Smooth muscle cell (in vitro differentiated cells): ENCODE measurements around the gene KRTAP2-4. TPM values are rescaled to one million over a fixed set of nuclear protein-coding genes. Genes with fewer than 3 reads are reported as not detected.
"Not testable (repeated sequence)": the region's sequence is repeated elsewhere in the genome, so short reads cannot be mapped to it uniquely, and the experiment has no call there.

Source experiments
- DNase-seq: peaks from one replicate; lab custom pipeline; 2025; ENCODE audit not compliant: unreplicated experiment; lab: John Stamatoyannopoulos, UW
- H2AFZ ChIP-seq: fragments of 200-600 bp; sonication (generic); 2 replicates; pipeline ENCODE4 v1.6.0; 2016; ENCODE audit warnings: antibody characterized with exemption, low read depth, mild to moderate bottlenecking
- H3F3A ChIP-seq: fragments of 200-600 bp; sonication (generic); 2 replicates; pipeline ENCODE4 v1.6.0; 2017; ENCODE audit warnings: antibody characterized with exemption, low read depth
- H3K27ac ChIP-seq: fragments of 200-600 bp; sonication (generic); 2 replicates; pipeline ENCODE4 v1.5.1; 2016; ENCODE audit warnings: low read depth, mild to moderate bottlenecking
- H3K27me3 ChIP-seq: fragments of 200-600 bp; sonication (generic); 2 replicates; pipeline ENCODE4 v1.6.1; 2016; ENCODE audit warnings: low read depth, mild to moderate bottlenecking
- H3K36me3 ChIP-seq: fragments of 200-600 bp; sonication (generic); 2 replicates; pipeline ENCODE4 v1.5.1; 2016; ENCODE audit warnings: low read depth
- H3K4me1 ChIP-seq: fragments of 200-600 bp; sonication (generic); 2 replicates; pipeline ENCODE4 v1.5.1; 2016; ENCODE audit warnings: low read depth
- H3K4me2 ChIP-seq: fragments of 200-600 bp; sonication (generic); 2 replicates; pipeline ENCODE4 v1.6.0; 2016; ENCODE audit warnings: mild to moderate bottlenecking
- H3K4me3 ChIP-seq: fragments of 200-600 bp; sonication (generic); 2 replicates; pipeline ENCODE4 v1.5.1; 2016; ENCODE audit warnings: mild to moderate bottlenecking
- H3K79me2 ChIP-seq: fragments of 200-600 bp; sonication (generic); 2 replicates; pipeline ENCODE4 v1.6.0; 2016; ENCODE audit warnings: low read depth, mild to moderate bottlenecking
- H3K9ac ChIP-seq: fragments of 200-600 bp; sonication (generic); 2 replicates; pipeline ENCODE4 v1.6.0; 2016; ENCODE audit warnings: low read depth
- H3K9me3 ChIP-seq: fragments of 200-600 bp; sonication (generic); replicated peaks from 2 replicates; pipeline ENCODE4 v1.5.1; 2016; ENCODE audit warnings: low read depth
- H4K20me1 ChIP-seq: fragments of 200-600 bp; sonication (generic); 2 replicates; pipeline ENCODE4 v1.6.0; 2016; ENCODE audit warnings: low read depth
- WGBS: methylation state at CpG from one replicate; pipeline ENCODE4 v1.1.7; 2016; ENCODE audit warnings: low lambda C conversion rate; 5-methylcytosine and 5-hydroxymethylcytosine counted together
- polyA plus RNA-seq: library from polyadenylated mRNA; unstranded; fragments of >200 nt; fragmentation: Nextera tagmentation; extraction: Ambion mirVana; gene quantifications from 2 replicates; pipeline ENCODE4 v1.2.1, GENCODE V29; 2016
- total RNA-seq: library from RNA; depleted of rRNA; stranded (reverse); fragments of >200 nt; gene quantifications from 2 replicates; pipeline ENCODE4 v1.2.3, GENCODE V29; 2014
- TF ChIP-seq, protein P1 (sequence below): fragments of 200-600 bp; sonication (generic); IDR thresholded peaks from 2 replicates; pipeline ENCODE4 v1.5.1; 2017; ENCODE audit warnings: borderline replicate concordance, mild to moderate bottlenecking, antibody characterized with exemption; ENCODE audit not compliant: insufficient read depth, poor library complexity, severe bottlenecking

Gene KRTAP2-4
- total and polyA plus RNA-seq, 2 experiments from 2014 or later = not detected

DNA sequence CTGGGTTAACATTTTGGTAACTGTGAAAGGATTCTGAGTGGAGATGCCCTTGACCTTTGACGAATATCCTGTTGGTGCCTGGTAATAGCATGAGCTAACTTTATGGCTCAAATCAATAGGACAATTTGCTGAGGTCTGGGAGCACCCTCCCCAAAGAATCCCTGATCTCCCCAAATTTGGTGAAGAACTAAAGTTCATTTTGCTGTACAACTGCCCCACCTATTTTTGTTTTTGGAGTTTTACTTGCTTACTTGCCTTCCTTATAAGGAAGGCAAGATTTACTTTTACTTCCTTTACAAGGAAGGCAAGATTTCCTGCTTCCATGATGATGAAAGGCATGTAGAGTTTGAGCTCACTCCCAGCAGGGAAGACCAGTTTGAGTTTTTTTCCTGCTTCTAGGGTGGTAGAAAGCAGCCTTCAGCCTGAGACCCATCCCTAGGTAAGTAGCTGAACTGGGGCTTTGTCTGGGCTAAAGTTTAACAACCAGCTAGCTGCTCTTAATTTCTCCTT, 42.3 kb upstream of the KRTAP2-4 start:
- peaks cover 3% of the 10 kb centered on the region for H3K4me1 ChIP-seq
- no peak overlapping the region for H3K9ac ChIP-seq
- no peaks in the 10 kb centered on the region for H4K20me1 ChIP-seq
- no peaks in the 10 kb centered on the region for H3K9me3 ChIP-seq
- no peak overlapping the region for H3K27ac ChIP-seq
- no peak overlapping the region for H2AFZ ChIP-seq
- DNase-seq = no peak
- no peaks in the 10 kb centered on the region for H3K36me3 ChIP-seq
- TF ChIP-seq, protein P1, sequence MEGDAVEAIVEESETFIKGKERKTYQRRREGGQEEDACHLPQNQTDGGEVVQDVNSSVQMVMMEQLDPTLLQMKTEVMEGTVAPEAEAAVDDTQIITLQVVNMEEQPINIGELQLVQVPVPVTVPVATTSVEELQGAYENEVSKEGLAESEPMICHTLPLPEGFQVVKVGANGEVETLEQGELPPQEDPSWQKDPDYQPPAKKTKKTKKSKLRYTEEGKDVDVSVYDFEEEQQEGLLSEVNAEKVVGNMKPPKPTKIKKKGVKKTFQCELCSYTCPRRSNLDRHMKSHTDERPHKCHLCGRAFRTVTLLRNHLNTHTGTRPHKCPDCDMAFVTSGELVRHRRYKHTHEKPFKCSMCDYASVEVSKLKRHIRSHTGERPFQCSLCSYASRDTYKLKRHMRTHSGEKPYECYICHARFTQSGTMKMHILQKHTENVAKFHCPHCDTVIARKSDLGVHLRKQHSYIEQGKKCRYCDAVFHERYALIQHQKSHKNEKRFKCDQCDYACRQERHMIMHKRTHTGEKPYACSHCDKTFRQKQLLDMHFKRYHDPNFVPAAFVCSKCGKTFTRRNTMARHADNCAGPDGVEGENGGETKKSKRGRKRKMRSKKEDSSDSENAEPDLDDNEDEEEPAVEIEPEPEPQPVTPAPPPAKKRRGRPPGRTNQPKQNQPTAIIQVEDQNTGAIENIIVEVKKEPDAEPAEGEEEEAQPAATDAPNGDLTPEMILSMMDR = no peak
- H3F3A ChIP-seq = no peaks in the 10 kb centered on the region
- H3K4me3 ChIP-seq = no peak overlapping the region
- no peak overlapping the region for H3K4me2 ChIP-seq
- H3K27me3 ChIP-seq = no peaks in the 10 kb centered on the region
- 85% methylated on average over 1 of the region's 1 CpG for WGBS
- H3K79me2 ChIP-seq = no peaks in the 10 kb centered on the region

DNA sequence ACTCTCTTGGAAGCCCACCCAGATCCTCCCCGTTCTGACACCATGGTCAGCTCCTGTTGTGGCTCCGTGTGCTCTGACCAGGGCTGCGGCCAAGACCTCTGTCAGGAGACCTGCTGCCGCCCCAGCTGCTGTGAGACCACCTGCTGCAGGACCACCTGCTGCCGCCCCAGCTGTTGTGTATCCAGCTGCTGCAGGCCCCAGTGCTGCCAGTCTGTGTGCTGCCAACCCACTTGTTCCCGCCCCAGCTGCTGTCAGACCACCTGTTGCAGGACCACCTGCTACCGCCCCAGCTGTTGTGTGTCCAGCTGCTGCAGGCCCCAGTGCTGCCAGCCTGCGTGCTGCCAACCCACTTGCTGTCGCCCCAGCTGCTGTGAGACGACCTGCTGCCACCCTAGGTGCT, 39.7 kb upstream of the KRTAP2-4 start, which contains the start of gene KRTAP4-9:
TSS of gene KRTAP4-9 (plus strand) at position 43 of the 400 bp plus-strand sequence. CDS start at position 43, 0 bp downstream.
- not testable (repeated sequence) for H3F3A ChIP-seq, DNase-seq, H3K9ac ChIP-seq, H3K9me3 ChIP-seq, H2AFZ ChIP-seq, H3K4me1 ChIP-seq, H4K20me1 ChIP-seq, H3K36me3 ChIP-seq, H3K27me3 ChIP-seq, H3K79me2 ChIP-seq, H3K4me3 ChIP-seq
- Histone ChIP-seq H3K27ac (peak within 1 kb of the TSS; percentile 53), H3K4me2 (peak within 1 kb of the TSS; percentile 24)
- WGBS = 87% methylated on average over 10 of the region's 10 CpGs

DNA sequence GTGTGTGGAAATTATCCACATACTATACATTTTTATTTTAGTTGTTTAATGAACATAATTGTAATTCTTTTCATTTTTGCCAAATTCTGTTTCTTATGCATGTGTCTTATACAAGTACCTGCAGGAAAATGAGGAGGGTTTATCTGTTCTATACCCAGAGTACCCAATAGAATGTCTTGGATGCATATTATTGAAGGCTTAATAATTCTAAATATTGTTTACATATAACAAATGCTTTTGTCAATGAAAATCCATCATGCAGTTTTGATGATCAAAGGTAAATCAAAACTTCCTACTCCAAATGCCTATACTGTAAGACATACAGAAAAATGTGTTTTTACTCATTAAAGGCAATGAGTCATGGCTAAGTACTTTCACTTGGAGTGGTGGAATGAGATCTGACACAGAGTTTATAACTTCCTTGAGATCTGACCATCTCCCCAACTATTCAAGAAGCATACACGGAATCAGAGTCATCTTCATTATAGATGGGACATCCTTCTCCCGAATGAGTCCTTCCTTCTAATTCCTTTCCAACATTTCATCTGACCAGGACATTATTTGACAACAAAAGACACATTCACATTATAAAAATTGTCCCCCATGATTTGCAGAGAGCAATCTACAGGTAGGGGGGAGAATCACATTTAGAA, 38.8 kb upstream of the KRTAP2-4 start:
- WGBS = 11% methylated on average over 2 of the region's 2 CpGs
- not testable (repeated sequence) for H2AFZ ChIP-seq, H3K9me3 ChIP-seq, H4K20me1 ChIP-seq, H3K79me2 ChIP-seq, H3F3A ChIP-seq, H3K4me3 ChIP-seq, H3K9ac ChIP-seq, H3K27me3 ChIP-seq, H3K36me3 ChIP-seq, DNase-seq, H3K4me1 ChIP-seq
- Histone ChIP-seq H3K27ac (peak overlapping the region; percentile 53), H3K4me2 (peak overlapping the region; percentile 24)

DNA sequence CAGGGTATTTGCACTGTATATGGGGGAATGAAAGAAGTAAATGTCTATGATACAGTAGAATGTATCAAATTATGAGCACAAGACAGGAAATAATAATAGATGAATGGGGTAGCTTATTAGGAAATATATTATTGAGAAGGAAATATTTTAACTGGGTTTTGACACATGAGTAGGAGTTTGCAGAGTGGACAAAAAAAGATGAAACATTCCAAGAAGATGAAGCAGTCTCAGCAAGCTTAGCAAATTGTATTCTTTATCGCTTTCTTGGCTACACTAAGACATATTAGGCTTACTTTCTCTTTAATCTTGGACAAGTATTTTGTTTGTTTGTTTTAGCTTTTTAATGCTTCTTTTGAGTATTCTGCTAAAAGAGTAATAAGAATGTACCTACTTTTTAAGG, 38.2 kb upstream of the KRTAP2-4 start:
- Histone ChIP-seq H3K27me3 (no peaks in the 10 kb centered on the region), H3K9me3 (no peaks in the 10 kb centered on the region), H3K36me3 (no peaks in the 10 kb centered on the region), H2AFZ (no peak overlapping the region), H3K4me3 (no peak overlapping the region), H3F3A (no peaks in the 10 kb centered on the region), H4K20me1 (no peaks in the 10 kb centered on the region), H3K4me2 (peak overlapping the region; percentile 24), H3K79me2 (no peaks in the 10 kb centered on the region), H3K9ac (no peak overlapping the region), H3K27ac (peak overlapping the region; percentile 53), H3K4me1 (peaks cover 8% of the 10 kb centered on the region)
- TF ChIP-seq, protein P1 = no peak
- DNase-seq = no peak
- 35% methylated on average over 1 of the region's 1 CpG for WGBS
